ENCODE results near the gene RCAN3. TPM values are rescaled to one million over a fixed set of nuclear protein-coding genes. Genes with fewer than 3 reads are reported as not detected.

The RCAN3 gene
- total and polyA plus RNA-seq, 2 of the 4 experiments (the other 2 are of a cell fraction) = 4.0 to 5.9 TPM

DNA sequence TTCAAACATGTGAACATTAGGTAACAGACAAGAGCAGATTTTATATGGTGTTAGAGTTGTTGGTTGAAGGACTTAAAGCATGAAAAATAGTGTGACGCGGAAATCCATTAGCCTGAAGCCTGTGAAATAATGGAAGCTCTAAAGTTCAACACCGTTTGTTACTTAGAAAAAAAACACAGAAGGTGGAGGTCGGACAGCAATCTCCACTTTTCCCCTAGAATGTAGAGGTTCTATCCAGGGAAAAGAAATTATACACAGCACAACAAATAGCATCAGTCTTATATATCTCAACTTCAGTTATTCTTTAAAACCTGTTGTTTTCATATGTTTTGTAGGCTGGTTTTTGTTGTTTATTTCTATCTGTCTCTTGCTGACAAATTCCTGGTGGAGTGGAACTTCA lies 1.9 kb downstream of the RCAN3 start:
- BruUV-seq (replicated peaks) = no TSS peak
- H3K4me2 ChIP-seq (ENCODE audit: low read depth, low read length) = no peak overlapping the region
- H2BK5ac ChIP-seq (ENCODE audit: low read depth, low read length, poor library complexity, severe bottlenecking) = no peak overlapping the region
- no peak for DNase-seq
- no peak overlapping the region for H2BK15ac ChIP-seq (ENCODE audit: low read depth, low read length)
- H2BK120ac ChIP-seq (ENCODE audit: low read depth, low read length) = no peak overlapping the region
- H3K79me1 ChIP-seq (ENCODE audit: low read depth in 1 of 2, low read length in 2 of 2) = peaks cover 9 to 26% of the 10 kb centered on the region in 2 experiments
- H3K9me1 ChIP-seq (ENCODE audit: insufficient read depth, low read length) = peaks cover 12% of the 10 kb centered on the region; the same call in 1 of the 2 replicates
- no peak overlapping the region for H2BK20ac ChIP-seq (ENCODE audit: low read depth, low read length)
- H3K36me3 ChIP-seq (ENCODE audit: control insufficient read depth, insufficient read depth, low read length) = no peaks in the 10 kb centered on the region
- no peak overlapping the region for H3K27ac ChIP-seq (ENCODE audit: insufficient read depth, low read length)
- no peak overlapping the region for H2AFZ ChIP-seq (replicated peaks; ENCODE audit: low read length, poor library complexity)
- no peak overlapping the region for H3K4ac ChIP-seq (ENCODE audit: low read depth, low read length)
- H4K5ac ChIP-seq (ENCODE audit: low read depth, low read length) = no peak overlapping the region
- no peak overlapping the region for H2AK5ac ChIP-seq (ENCODE audit: low read depth, low read length)
- dilution Hi-C loops (cut with HindIII; ENCODE audit: low sequenced_read_pairs, unreplicated experiment) = no loop called here
- no CpG with 5 or more reads among the region's 4 CpGs for WGBS, 2 experiments (ENCODE audit: extremely low coverage in 2 of 2, insufficient read length in 1 of 2)
- H3K27me3 ChIP-seq (ENCODE audit: control insufficient read depth, insufficient read depth, low read length) = no peaks in the 10 kb centered on the region
- no peak overlapping the region for H3K4me3 ChIP-seq (ENCODE audit: insufficient read depth, low read depth, low read length)
- H4K20me1 ChIP-seq (ENCODE audit: insufficient read depth, low read length) = no peaks in the 10 kb centered on the region; the same call in 1 of the 2 replicates
- TF ChIP-seq, protein P1, sequence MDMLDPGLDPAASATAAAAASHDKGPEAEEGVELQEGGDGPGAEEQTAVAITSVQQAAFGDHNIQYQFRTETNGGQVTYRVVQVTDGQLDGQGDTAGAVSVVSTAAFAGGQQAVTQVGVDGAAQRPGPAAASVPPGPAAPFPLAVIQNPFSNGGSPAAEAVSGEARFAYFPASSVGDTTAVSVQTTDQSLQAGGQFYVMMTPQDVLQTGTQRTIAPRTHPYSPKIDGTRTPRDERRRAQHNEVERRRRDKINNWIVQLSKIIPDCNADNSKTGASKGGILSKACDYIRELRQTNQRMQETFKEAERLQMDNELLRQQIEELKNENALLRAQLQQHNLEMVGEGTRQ (IDR thresholded peaks at IDR 0.05; ENCODE audit: low read depth, low read length) = no peak
- no peak for TF ChIP-seq SMC3 (IDR thresholded peaks at IDR 0.05; ENCODE audit: low read depth, low read length)
- TF ChIP-seq FOS (IDR thresholded peaks at IDR 0.05; ENCODE audit: low read depth, low read length) = no peak
- TF ChIP-seq RCOR1 (IDR thresholded peaks at IDR 0.05; ENCODE audit: insufficient replicate concordance, low read length) = no peak
- TF ChIP-seq NFE2L2 (IDR thresholded peaks at IDR 0.05; ENCODE audit: low read depth, low read length) = no peak
- TF ChIP-seq BHLHE40 (IDR thresholded peaks at IDR 0.05; ENCODE audit: low read depth, low read length) = no peak
- TF ChIP-seq ELK1 (IDR thresholded peaks at IDR 0.05; ENCODE audit: borderline replicate concordance, low read depth, low read length) = no peak
- TF ChIP-seq RFX5 (IDR thresholded peaks at IDR 0.05; ENCODE audit: low read depth, low read length) = no peak
- TF ChIP-seq CHD1 (IDR thresholded peaks at IDR 0.05; ENCODE audit: low read depth, low read length) = no peak
- TF ChIP-seq CEBPB (IDR thresholded peaks at IDR 0.05; ENCODE audit: low read depth, low read length) = no peak
- no peak for TF ChIP-seq MAZ (IDR thresholded peaks at IDR 0.05; ENCODE audit: borderline replicate concordance, low read depth, low read length)
- no peak for TF ChIP-seq CTCF (conservative IDR thresholded peaks at IDR 0.05; ENCODE audit: low read depth, low read length)
- no peak overlapping the region for H4K8ac ChIP-seq (ENCODE audit: low read depth in 2 of 2, low read length in 2 of 2)
- ATAC-seq (ENCODE audit: low read depth) = no peak
- H3K23ac ChIP-seq (ENCODE audit: low read depth, low read length) = no peak overlapping the region
- no peaks in the 10 kb centered on the region for H3K4me1 ChIP-seq (ENCODE audit: control insufficient read depth, insufficient read depth, low read length)
- no peak overlapping the region for H3K56ac ChIP-seq (ENCODE audit: extremely low read depth, insufficient read depth, low read length)
- no peak overlapping the region for H3K9ac ChIP-seq (ENCODE audit: low read depth, low read length)
- no peak overlapping the region for H2AK9ac ChIP-seq (replicated peaks; ENCODE audit: low read depth, low read length, poor library complexity)
- intact Hi-C loops (cut with micrococcal nuclease) = loop anchor here (10.0 kb wide), 1 partner anchor 110 kb away; no protein-coding TSS in a partner anchor
- no peaks in the 10 kb centered on the region for H3K9me3 ChIP-seq (ENCODE audit: control insufficient read depth, insufficient read depth, low read length)
- in situ Hi-C loops (cut with MboI; ENCODE audit: low sequenced_read_pairs) = no loop called here
- POLR2A ChIA-PET (ENCODE audit: unreplicated experiment) = no interaction called here
- H3K18ac ChIP-seq (ENCODE audit: low read depth, low read length) = no peak overlapping the region
- no peak overlapping the region for H3K14ac ChIP-seq (replicated peaks; ENCODE audit: low read depth, low read length)
- CTCF ChIA-PET = no interaction called here
- no peak overlapping the region for H4K91ac ChIP-seq (ENCODE audit: insufficient read depth, low read depth, low read length)

All from IMR-90 (cell line).